Fibroblast of skin of left quadriceps (primary cell): ENCODE data around the gene CDH2.
"Not testable (repeated sequence)": the region's sequence is repeated elsewhere in the genome, so short reads cannot be mapped to it uniquely, and the experiment has no call there.

ENCODE experiments used
- DNase-seq, 2 experiments: peaks; one replicate each; pipeline ENCODE4 v3.0.0-alpha.2; 2013; ENCODE audit warnings: low read depth in 2 of 2

CDH2 gene

GRCh38 chr18:27921904-27922751, 254.8 kb downstream of the CDH2 start:
- peak; percentile 89 for DNase-seq

- no peak for DNase-seq
Observed at GRCh38 chr18:27921392-27921791, 255.5 kb downstream of the CDH2 start.

GRCh38 chr18:27920836-27921235, 256.1 kb downstream of the CDH2 start:
- no peak for DNase-seq

- DNase-seq: not testable (repeated sequence)
Observed at GRCh38 chr18:27906189-27906588, 270.7 kb downstream of the CDH2 start.

- DNase-seq: no peak
Observed at GRCh38 chr18:27903906-27904305, 273.0 kb downstream of the CDH2 start.

- DNase-seq: no peak
Observed at GRCh38 chr18:27901424-27902226, 275.3 kb downstream of the CDH2 start.
